OCI-M1 (cell line): ENCODE measurements around the gene DCP1A.
"Not testable (repeated sequence)": the region's sequence is repeated elsewhere in the genome, so short reads cannot be mapped to it uniquely, and the experiment has no call there.

Experiments used
- DNase-seq: peaks from one replicate; lab custom pipeline; 2025; lab: John Stamatoyannopoulos, UW

Gene DCP1A

DNA sequence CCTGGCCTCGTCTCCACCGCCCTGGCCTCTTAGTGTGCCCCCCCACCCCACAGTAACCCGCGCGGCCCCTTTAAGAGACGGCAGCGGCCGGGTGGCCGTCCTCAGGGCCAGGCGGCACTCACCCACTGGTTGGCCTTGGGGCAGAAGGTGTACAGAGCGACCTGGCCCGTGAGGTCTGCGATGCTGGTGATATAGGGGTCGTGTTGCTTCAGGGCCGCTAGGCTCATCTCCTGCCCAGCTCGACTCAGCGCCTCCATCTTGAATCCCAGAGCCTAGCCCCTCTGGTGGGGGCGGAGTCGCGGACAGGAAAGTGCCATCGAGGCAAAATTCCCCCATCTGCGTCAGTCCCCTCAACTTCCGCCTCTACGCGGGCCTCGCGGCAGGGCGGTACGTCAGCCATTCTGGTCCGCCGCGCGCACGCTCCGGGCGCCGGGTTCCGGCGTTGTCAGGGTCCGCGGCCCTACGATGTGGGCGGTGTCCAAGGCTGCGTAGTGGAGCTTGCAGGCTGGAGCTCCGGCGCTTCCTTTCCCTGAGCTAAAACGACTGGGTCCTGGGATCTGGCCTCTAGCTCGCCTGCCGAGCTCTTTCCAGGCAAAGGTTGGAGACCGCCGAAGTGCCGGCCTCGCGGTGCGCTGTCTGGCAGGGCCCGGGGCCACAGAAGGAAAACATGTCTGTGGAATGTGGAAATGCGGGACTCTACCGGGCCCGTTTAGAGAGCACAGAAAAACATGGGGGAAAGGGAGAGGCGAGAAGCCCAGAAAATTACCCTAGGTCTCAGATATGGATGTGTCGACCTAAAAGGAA, at the start of gene DCP1A:
Gene DCP1A, minus strand, starts transcription at position 283 of the 804 bp plus-strand sequence. Its CDS starts 26 bp downstream, at position 257.
- peak; percentile 97 for DNase-seq

DNA sequence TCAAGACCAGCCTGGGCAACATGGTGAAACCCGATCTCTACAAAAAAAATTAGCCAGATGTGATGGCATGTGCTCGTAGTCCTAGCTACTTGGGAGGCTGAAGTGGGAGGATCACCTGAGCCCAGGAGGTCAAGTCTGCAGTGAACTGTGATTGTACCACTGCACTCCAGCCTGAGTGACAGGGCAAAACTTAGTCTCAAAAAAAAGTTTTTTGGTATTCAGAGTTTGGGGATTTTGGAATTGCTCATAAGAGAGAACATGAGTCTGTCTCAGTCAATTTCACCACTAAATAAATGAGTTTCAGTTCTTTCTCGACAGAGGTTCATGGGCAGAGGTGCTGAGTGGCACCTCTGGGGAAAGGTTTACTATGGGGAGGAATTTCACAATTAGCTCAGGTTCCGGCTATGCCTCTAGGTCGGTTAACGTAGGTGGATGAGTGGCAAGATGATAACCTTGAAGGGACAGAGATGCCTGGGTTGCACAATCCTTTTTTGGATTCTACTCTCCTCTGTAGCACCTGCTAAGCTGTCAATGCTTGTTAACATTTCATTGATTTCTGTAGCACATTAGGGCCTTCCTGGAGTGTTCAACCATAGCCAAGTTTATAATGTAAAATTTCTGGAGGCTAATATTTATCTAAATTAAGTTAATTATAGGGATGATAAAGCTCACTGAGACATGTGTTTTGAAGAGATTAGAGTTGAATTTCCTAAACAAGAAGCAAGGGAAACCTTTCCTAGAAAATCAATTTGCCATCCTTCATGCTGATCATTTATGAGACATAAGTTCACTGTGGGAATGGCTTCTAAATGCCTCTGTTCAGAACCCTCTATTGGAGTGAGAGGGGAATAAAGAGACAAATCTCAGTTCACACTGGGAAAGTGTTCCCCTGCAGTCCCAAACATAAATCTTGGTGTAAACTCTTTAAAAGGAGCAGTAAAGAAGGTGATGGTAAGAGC, 37.4 kb upstream of the DCP1A start:
- no peak for DNase-seq

DNA sequence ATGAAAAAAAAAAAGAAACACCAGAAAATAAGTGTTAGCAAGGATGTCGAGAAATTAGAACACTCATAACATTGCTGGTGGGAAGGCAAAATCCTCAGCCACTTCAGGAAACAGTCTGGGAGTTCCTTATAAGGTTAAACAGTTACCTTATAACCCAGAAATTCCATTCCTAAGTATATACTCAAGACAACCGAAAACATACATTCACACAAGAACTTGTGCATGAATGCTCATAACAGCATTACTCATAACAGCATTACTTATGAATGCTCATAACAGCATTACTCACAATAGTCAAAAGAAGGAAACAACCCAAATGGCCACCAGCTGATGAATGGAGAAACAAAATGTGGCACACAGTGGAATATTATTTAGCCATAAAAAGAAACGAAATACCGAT, 34.8 kb upstream of the DCP1A start:
- DNase-seq: no peak

DNA sequence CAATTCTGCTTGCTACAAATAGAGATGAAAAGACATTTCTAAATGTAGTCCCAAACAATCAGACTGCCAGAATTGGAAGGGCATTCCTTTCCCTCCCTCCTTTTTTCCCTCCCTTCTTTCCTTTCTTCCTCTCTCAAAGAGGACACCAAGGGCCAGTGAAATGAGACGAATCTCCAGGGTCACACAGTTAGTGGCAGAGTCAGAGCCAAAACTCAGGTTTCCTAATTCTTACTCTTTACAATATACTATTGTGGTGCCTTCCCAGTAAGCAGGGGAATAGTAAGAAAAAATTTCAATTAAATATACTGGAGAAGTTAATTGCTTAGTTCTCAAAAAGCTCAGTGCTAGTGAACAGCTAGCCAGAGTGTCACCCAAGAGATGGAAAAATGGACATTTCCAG, 33.0 kb upstream of the DCP1A start:
- no peak for DNase-seq

GRCh38 chr3:53379898-53380297, 32.6 kb upstream of the DCP1A start:
- no peak for DNase-seq

DNA sequence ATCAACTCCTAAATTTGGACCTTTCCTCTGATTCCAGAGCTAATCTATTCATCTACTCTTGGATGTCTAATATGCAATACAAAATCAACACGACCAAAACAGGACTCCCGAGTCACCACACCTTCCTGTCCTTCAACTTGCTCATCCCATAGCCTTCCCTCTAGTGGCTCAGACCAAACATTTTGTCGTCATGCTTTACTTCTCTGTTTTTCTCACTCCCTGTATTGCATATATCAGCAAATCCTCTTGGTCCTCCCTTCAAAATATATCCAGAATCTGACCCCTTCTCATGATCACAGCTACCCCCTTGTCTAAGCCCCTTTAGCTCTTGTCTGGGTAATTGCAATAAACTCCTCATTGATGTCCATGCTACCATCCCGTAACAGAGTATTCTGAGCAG, 30.5 kb upstream of the DCP1A start:
- DNase-seq: no peak

DNA sequence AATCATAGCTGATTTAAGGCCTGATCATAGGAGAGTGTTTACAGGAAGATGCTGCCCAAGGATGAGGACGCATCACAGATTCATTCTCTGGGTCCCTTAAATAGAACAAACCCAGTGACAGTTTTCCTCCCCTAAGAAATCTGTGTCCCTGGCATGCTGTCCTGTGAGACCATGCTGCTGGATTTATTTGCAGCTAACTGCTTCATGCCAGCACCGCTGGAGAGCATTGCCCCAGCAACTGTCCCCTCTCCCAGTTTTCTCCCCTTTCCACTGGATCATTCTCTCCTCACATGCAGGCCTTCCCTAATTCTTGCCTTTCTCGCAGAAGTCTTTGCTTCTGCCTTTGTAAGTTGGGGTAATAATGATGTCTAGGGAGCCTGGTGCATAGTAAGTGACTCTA, 29.3 kb upstream of the DCP1A start:
- DNase-seq: no peak

DNA sequence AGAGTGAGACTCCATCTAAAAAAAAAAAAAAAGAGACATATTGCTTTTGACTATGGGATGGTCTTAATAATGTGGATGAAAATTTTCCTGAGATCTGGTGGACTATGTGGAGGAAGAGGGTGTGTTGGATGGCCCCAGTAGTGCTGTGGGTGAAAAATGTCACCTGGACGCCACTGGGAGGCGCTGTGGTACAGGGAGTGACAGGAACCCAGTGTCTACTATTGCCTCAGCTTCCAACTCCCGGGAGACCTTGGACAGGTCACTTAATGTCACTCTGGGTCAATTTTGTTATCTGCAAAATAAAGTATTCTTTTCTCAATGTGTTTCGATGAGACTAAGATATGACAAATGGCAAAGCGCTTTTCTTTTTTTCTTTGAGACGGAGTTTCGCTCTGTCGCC, 27.7 kb upstream of the DCP1A start:
- DNase-seq: peak; percentile 83

GRCh38 chr3:53370719-53371118, 23.4 kb upstream of the DCP1A start:
- not testable (repeated sequence) for DNase-seq

- no peak for DNase-seq
Observed at GRCh38 chr3:53361852-53362251, 14.5 kb upstream of the DCP1A start.

DNA sequence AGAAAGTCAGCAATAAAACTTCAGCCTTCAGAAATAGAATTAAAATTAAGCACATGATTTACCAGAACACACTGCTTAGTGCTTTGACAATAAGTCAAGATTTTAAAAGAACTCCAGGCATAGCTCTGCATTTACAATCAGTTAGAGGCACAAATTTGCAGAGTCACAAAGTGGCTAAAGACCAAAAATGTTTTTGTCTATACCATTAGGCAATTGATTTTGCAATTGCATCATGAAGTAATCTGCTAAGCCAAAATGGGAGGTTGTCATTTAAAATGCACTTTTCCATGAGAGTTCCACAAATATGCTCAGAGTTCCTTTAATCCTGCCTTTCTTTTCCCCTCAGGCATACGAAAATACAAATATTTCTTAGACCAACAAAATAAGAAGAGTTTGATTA, 10.1 kb upstream of the DCP1A start:
- peak; percentile 86 for DNase-seq

- peak; percentile 85 for DNase-seq
Observed at GRCh38 chr3:53354945-53355498, 7.7 kb upstream of the DCP1A start.

GRCh38 chr3:53353202-53353601, 5.9 kb upstream of the DCP1A start:
- DNase-seq: peak; percentile 74

DNA sequence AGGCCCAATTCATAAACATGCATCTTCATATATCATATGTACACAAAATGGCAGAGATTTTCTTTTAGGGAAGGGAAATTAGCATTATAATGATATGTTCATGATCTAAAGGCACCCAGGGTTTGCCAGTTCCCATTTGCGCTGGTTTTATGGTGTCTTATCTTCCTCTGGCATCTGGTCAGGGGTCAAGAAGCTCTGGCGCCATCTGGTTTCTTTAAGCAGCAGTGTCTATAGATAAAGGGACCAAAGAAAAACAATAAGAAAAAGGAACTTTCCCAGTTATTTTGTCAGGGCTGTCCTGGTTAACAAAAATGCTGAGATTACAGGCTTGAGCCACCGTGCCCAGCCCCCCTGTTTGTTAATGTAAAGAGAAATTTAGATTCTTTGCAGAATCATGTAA, 3.3 kb upstream of the DCP1A start:
- DNase-seq: peak; percentile 96

DNA sequence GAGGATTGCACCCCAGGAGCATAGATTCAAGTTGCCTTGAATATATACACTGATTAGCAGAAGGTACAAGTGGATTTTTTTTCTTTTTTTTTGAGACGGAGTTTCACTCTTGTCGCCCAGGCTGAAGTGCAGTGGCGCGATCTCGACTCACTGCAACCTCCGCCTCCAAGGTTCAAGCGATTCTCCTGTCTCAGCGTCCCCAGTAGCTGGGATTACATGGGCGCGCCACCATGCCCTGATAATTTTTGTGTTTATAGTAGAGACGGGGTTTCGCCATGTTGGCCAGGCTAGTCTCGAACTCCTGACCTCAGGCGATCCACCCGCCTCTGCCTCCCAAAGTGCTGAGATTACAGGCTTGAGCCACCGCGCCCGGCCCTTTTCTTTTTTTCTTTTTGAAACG, 775 bp upstream of the DCP1A start:
- DNase-seq: not testable (repeated sequence)

- peak; percentile 70 for DNase-seq
Observed at GRCh38 chr3:53346922-53347260, 452 bp downstream of the DCP1A start.

DNA sequence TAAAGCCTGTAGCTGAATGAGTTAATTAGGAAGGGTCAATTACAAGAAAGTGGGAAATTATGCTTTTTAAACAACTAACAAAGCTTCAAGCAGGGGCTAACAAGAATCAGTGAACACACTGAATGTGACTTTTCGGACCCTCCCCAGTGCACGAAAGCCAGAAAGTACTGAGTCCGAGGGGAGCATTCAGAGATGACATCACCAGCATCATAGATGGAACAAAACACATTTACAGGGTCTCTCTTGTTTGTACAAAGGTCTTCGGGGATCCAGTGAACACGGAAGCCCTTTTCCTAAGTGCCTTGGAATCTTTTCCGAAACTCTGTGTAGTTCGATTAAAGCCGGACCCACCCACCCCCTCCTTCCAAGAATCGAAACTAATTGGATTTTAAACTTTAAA, 829 bp downstream of the DCP1A start:
- peak; percentile 69 for DNase-seq

DNA sequence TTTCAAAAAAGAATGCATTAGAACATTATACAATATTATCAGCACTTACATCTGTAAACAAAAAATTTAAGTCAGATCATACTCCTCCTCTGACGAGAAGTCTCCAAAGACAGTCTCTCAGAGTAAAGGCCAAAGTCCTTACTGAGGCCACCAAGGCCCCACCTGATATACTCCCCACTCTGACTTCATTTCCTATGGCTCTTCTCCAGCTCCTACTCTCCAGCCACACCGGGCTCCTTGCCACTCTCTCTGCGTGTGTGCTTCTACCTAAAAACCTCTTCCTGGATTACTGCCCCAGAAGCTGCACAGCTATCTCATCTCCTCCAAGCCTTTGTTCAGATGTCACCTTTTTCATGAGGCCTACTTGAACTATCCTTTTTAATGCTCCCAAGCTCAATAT, 5.0 kb downstream of the DCP1A start:
- no peak for DNase-seq

GRCh38 chr3:53337167-53337940, 10.0 kb downstream of the DCP1A start:
- no peak for DNase-seq

GRCh38 chr3:53334742-53335141, 12.6 kb downstream of the DCP1A start:
- no peak for DNase-seq

DNA sequence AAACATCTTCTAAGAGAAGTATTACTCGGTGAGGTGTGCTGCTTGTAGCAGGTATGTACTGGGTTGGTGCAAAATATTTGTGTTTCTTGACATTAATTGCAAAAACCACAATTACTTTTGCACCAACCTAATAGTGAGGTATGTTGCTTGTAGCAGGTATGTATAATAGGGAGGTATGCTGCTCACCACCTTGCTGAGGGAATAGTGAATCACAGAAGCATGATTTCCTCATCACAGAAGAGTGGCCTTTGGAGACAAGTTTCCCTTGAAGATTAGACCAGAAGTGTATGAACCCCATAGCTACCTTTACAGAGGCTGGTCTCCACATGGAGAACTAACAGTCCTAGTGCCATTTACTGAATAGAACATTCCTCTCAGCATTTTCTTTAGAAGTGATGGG, 15.5 kb downstream of the DCP1A start:
- DNase-seq: no peak

GRCh38 chr3:53329897-53330296, 17.4 kb downstream of the DCP1A start:
- no peak for DNase-seq
